Measurements from ENCODE around the gene SMCO4.
"Not testable (repeated sequence)": the region's sequence is repeated elsewhere in the genome, so short reads cannot be mapped to it uniquely, and the experiment has no call there.

Gene SMCO4

DNA sequence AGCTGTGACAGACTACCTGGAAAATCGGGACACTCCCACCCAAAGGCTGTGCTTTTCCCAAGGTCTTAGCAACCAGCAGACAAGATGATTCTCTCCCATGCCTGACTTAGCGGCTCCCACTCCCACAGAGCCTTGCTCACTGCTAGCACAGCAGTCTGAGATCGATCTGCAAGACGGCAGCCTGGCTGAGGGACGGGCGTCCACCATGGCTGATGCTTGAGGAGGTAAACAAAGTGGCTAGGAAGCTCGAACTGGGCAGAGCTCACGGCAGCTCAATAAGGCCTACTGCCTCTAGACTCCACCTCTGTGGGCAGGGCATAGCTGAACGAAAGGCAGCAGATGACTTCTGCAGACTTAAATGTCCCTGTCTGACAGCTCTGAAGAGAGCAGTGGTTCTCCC lies 84.9 kb downstream of the SMCO4 start:
- in situ Hi-C loops (cut with MboI; ENCODE audit: low pct_unique_long_range_greater_than_20kb, low sequenced_read_pairs, unreplicated experiment) = no loop called here
- TF ChIP-seq, protein P1, sequence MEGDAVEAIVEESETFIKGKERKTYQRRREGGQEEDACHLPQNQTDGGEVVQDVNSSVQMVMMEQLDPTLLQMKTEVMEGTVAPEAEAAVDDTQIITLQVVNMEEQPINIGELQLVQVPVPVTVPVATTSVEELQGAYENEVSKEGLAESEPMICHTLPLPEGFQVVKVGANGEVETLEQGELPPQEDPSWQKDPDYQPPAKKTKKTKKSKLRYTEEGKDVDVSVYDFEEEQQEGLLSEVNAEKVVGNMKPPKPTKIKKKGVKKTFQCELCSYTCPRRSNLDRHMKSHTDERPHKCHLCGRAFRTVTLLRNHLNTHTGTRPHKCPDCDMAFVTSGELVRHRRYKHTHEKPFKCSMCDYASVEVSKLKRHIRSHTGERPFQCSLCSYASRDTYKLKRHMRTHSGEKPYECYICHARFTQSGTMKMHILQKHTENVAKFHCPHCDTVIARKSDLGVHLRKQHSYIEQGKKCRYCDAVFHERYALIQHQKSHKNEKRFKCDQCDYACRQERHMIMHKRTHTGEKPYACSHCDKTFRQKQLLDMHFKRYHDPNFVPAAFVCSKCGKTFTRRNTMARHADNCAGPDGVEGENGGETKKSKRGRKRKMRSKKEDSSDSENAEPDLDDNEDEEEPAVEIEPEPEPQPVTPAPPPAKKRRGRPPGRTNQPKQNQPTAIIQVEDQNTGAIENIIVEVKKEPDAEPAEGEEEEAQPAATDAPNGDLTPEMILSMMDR (IDR thresholded peaks at IDR 0.05; ENCODE audit: extremely low read depth, insufficient read depth, missing control alignments) = no peak
- no peak for DNase-seq (ENCODE audit: low spot score)

DNA sequence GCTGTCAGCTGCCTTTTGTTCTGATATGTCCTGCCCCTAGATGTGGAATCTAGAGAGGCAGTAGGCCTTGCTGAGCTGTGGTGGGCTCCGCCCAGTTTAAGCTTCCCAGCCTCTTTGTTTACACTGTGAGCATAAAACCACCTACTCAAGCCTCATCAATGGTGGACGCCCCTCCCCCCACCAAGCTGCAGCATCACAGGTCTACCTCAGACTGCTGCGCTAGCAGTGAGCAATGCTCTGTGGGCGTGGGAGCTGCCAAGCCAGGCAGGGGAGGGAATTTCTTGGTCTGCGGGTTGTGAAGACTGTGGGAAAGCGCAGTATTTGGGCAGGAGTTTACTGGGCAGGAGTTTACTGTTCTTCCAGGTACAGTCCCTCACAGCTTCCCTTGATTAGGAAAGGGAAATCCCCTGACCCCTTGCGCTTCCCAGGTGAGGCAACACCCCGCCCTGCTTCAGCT lies 98.5 kb downstream of the SMCO4 start:
- TF ChIP-seq, protein P1 (IDR thresholded peaks at IDR 0.05; ENCODE audit: extremely low read depth, insufficient read depth, missing control alignments) = no peak
- no peak for DNase-seq (ENCODE audit: low spot score)
- in situ Hi-C loops (cut with MboI; ENCODE audit: low pct_unique_long_range_greater_than_20kb, low sequenced_read_pairs, unreplicated experiment) = no loop called here

DNA sequence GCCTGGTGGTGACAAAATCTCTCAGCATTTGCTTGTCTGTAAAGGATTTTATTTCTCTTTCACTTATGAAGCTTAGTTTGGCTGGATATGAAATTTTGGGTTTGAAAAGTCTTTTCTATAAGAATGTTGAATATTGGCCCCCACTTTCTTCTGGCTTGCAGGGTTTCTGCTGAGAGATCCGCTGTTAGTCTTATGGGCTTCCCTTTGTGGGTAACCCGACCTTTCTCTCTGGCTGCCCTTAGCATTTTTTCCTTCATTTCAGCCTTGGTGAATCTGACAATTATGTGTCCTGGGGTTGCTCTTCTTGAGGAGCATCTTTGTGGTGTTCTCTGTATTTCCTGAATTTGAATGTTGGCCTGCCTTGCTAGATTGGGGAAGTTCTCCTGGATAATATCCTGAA lies 100.0 kb downstream of the SMCO4 start:
- in situ Hi-C loops (cut with MboI; ENCODE audit: low pct_unique_long_range_greater_than_20kb, low sequenced_read_pairs, unreplicated experiment); DNase-seq (ENCODE audit: low spot score): not testable (repeated sequence)

DNA sequence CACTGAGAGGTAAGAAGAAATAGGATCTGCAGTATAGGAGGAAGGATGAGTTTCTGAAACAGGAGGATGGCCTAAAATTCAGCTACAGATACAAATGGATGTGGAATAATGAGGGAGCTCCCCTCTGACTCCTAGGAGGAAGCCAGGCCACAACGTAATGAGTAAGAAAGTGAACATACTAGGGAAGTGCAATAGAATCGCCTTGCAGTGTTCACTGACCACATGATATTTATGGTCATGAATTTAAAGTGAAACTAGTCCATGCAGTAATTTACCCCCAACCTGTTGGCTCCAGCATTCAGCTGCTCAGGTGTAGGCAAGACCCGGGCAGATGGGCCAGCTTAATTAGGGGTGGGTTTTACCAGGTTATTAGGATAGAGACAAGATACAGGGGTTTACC lies 110.9 kb downstream of the SMCO4 start:
- TF ChIP-seq, protein P1 (IDR thresholded peaks at IDR 0.05; ENCODE audit: extremely low read depth, insufficient read depth, missing control alignments) = no peak
- in situ Hi-C loops (cut with MboI; ENCODE audit: low pct_unique_long_range_greater_than_20kb, low sequenced_read_pairs, unreplicated experiment) = no loop called here
- DNase-seq (ENCODE audit: low spot score) = no peak
